Superior temporal gyrus (tissue), 1 donor: Measurements from ENCODE around the gene ATP6V1E1.

Experiments used
- DNase-seq: peaks from one replicate; pipeline ENCODE4 v3.0.0-alpha.2; 2016; ENCODE audit errors: extremely low spot score

The ATP6V1E1 gene

DNA sequence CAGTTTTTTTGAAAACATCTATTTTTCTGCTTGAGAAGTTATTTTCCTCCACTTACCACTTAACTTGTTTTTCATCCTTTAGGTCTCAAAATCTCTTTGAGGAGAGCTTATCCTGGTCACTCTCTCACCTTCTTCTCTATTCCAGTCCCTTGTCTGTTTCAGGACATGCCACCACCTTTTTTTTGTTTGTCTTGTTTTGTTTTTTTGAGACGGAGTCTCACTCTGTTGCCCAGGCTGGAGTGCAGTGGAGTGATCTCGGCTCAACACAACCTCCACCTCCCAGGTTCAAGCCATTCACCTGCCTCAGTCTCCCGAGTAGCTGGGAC, 5.4 kb upstream of the ATP6V1E1 start:
- DNase-seq, result no peak

DNA sequence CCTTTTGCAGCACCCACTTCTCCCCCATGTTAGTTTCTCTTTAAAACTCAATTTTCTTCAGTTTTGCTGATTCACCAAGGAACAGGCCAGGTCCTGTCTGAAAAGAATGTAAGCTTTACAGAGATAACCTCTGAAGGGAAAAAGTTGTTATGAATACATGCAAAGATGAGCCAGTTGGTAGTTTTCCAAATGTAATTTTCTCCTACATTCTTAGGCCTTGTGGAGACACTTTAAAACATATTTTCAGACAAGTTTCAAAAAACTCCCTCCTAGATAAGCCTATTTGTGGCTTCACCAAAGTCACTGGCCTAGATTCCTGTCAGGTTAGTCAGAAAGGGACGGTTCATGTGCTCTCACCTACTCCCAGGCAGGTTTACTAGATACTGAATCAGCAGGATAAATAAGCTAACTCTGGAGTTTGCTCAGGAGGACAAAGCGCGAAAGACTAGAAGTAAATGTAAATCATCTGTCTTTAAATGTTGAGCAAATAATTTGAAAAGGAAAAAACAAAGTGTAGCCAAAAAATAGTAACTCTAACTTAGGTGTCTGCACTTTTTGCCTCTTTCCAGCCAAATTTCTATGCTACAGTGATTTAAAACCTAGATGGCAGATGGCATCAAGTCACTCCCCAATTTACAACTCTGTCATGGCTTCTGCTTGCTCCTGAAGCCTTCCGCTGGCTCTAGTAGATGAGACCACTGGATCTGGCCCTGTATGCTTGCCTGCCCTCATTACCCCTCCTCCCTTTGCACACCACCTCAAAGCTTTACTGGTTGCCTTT, 4.9 kb upstream of the ATP6V1E1 start:
- DNase-seq, result no peak

DNA sequence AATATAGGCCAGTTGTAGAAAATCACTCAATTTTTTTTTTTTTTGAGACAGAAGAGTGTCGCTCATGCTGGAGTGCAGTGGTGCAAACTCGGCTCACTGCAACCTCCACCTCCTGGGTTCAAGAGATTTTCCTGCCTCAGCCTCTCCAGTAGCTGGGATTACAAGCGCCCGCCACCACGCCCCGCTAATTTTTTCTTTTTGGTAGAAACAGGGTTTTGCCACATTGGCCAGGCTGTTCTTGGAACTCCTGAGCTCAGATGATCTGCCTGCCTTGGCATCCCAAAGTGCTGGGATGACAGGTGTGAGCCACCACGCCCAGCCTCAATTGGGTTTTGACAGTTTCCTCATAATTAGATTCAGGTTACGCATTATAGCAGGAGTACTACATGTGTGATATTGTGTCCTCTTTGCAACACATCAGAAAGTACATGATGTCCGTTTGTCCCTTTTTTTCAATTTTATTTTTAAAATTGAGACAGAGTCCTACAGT, 2.6 kb upstream of the ATP6V1E1 start:
- DNase-seq, result no peak

GRCh38 chr22:17629641-17630040, 1.1 kb upstream of the ATP6V1E1 start:
- no peak for DNase-seq

DNA sequence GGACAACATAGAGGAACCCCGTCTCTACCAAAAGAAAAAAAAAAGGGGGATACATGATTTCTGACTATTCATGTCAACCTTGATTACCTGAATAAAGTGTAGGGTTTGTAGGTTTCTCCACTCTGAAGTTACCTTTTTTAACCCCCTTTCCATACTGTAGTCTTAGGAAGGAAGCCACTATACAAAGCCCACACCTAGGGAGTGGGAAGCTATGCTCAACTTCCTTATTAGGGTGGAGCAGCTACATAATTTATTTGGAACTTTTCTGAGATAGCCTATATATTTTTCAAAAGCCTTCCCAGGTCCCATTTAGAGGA, 582 bp upstream of the ATP6V1E1 start:
- DNase-seq, result no peak

- no peak for DNase-seq
Observed at GRCh38 chr22:17627961-17628405, 566 bp downstream of the ATP6V1E1 start.

- no peak for DNase-seq
Observed at GRCh38 chr22:17613280-17613679, 15.3 kb downstream of the ATP6V1E1 start.

DNA sequence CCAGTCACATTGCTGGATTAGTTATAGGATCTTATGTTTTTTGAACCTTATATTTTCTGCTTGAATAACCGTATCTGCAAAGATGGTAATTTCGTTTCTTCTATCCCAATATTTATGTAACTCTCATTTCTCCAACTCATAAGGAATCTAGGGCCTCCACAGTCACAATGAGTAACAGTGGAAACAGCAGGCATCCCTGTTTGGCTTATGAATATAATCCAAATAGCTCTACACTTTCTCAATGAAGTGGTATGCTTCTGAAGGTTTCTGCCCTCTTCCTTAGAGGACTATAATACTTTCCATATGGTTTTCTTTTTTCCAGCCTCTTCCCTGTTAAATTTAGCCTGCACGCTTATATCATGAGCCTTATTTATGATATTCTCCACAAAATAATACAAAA, 16.5 kb downstream of the ATP6V1E1 start:
- no peak for DNase-seq

DNA sequence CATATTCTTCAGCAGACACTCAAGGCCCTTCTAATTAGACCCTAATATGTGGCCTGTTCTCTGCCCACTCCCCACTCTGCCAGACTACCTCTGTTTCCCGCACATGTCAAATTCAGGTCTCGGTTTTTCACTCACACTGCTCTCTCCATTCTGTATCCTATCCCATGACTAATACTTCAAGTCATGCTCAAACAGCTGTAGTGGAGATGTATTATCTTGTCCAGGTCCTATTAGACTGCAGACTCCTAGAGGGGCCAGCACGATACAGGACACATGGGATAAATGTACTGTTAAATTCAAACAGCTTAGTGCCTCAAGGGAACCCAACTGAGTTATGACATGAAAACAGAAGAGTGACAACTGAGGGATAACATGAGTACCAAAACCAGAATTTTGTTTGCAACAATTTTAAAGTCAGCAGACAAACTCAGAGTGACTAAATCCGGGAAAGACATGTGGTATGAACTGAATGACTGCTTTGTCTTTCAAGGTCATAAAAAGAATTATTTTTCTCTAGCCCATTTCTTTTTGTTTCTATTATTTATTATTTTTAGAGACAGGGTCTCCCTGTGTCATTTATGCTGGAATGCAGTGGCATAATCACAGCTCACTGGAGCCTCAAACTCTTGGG, 20.5 kb downstream of the ATP6V1E1 start:
- DNase-seq, result no peak

DNA sequence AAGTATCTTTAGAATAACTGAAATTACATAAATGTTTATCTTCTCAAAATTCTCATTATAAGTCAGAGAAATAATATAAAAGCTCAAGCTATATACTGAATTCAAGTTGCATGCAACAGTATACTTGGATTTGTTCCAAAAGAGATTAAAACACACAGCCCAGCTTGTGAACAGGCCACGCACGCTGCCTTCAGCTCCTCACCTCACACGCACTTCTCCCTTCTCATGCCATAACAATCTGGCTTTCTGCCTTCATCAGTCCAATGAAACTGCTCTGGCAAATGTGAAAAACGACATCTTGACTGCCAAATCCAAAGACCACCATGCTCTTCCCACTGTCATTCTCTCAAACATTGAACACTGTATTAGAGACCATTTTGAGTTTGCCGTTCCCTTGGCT, 22.1 kb downstream of the ATP6V1E1 start:
- no peak for DNase-seq

DNA sequence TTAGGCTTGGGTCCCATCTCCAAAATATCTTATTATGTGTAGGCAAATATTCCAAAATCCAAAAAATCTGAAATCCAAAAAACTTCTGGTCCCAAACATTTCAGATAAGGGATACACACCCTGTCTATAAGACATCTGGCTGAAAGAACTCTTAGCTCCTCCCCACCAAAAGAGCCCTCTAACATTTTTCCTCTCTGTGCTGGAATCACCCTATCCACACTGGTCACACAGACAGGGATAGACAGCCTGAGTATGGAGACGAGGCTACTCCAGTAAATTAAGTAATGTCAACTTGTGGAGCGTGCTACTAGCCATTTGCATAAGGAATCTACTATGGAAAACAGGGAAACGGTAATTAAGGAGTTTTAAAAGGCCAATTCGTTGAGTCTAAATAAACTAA, 24.9 kb downstream of the ATP6V1E1 start:
- no peak for DNase-seq

GRCh38 chr22:17601031-17601430, 27.5 kb downstream of the ATP6V1E1 start:
- DNase-seq, result no peak

- no peak for DNase-seq
Observed at GRCh38 chr22:17598318-17598717, 30.2 kb downstream of the ATP6V1E1 start.

GRCh38 chr22:17597217-17597616, 31.3 kb downstream of the ATP6V1E1 start:
- no peak for DNase-seq

GRCh38 chr22:17596226-17596625, 32.3 kb downstream of the ATP6V1E1 start:
- DNase-seq, result no peak

GRCh38 chr22:17592201-17592600, 36.3 kb downstream of the ATP6V1E1 start:
- DNase-seq, result no peak

- no peak for DNase-seq
Observed at GRCh38 chr22:17590586-17590985, 38.0 kb downstream of the ATP6V1E1 start.

DNA sequence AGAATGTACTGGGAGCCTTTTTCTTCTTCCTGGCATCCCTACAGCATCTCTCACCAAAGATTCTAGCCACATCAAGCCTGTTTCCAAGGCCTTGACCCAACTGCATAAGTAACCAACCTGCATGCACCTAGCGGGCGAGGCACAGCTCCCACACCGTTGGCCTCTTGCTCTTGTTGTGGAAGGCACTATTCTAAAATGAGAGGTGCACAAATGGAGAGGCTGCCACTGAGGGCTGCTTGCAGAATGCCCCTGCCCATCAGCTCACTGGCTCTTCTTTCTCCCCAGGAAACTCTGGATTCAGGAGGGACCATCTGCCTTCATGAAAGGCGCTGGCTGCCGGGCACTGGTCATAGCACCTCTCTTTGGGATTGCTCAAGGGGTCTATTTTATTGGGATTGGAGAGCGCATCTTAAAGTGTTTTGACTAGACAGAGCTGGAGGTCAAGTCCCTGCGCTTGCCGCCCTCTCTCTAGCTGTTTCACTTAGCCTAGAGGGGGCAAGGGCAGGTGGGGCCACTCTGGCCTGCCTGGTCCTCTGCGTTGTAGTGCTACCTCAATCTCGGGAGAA, 38.7 kb downstream of the ATP6V1E1 start:
- no peak for DNase-seq

DNA sequence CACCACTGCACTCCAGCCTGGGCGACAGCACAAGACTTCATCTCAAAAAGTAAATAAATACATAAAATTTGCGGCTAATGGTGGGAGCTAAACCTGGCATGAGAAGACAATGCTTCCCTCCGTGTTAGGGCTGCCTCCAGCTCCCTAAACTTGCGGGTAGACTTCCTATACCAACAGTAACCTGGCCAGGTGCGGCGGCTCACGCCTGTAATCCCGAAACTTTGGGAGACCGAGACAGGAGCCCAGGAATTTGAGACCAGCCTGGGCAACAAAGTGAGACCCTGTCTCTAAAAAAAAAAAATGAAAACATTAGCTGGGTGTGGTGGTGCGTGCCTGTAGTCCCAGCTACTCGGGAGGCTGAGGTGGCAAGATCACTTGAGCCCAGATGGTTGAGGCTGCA, 39.9 kb downstream of the ATP6V1E1 start:
- DNase-seq, result no peak

DNA sequence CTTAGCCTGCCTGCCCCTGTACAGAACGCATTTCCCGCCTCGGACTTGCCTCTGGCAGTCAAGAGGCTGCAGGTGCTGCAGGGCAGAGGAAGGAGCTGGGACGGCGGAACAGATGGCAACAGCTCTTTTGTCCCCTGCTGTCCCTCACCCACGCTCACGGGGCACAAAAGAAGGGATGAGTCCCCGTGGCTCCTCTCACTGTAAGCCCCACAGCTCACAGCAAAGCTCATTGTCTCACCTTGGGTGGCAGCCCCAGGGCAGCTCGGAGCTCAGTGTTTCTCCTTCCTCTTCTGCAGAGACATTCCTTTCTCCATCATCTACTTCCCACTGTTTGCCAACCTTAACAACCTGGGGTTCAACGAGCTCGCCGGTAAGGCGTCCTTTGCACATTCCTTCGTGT, 40.9 kb downstream of the ATP6V1E1 start:
- DNase-seq, result no peak

- DNase-seq, result no peak
Observed at GRCh38 chr22:17586831-17587440, 41.6 kb downstream of the ATP6V1E1 start.

DNA sequence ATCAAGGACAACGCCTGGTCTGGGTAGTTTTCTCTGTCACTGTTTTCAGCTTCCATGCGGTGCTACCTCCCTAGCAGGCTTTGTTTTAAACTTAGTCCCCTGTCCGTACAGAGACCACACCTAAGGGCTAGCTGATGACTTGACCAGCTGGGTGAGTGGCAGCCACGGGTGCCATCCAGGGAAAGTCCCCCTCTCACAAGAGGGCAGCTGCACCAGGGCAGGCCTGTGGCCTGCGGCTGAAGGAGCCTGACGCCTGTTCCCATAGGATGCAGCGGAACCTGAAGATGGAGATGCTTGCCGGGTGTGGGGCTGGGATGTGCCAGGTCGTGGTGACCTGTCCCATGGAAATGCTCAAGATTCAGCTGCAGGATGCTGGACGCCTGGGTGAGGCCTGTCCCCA, 45.4 kb downstream of the ATP6V1E1 start:
- no peak for DNase-seq

GRCh38 chr22:17581631-17582030, 46.9 kb downstream of the ATP6V1E1 start:
- DNase-seq, result no peak
